Stomach smooth muscle (tissue), 2 donors: ENCODE measurements around the gene ALOX5.

ENCODE experiments used
- H3K27ac ChIP-seq: one replicate; pipeline ENCODE4 v1.7.0; 2013; ENCODE audit warnings: mild to moderate bottlenecking, low read length, inconsistent platforms
- H3K27me3 ChIP-seq, 2 donors: one replicate each; pipeline ENCODE4 v1.7.0; 2013; ENCODE audit warnings: low read length in 2 of 2; ENCODE audit not compliant: insufficient read depth in 2 of 2, control insufficient read depth in 1 of 2
- H3K36me3 ChIP-seq, 2 donors: one replicate each; pipeline ENCODE4 v1.7.0; 2013; ENCODE audit warnings: low read length in 2 of 2; ENCODE audit not compliant: control insufficient read depth in 2 of 2, insufficient read depth in 2 of 2
- H3K4me1 ChIP-seq: one replicate; pipeline ENCODE4 v1.7.0; 2013; ENCODE audit warnings: low read length; ENCODE audit not compliant: control insufficient read depth, insufficient read depth
- H3K4me3 ChIP-seq, 2 donors: one replicate each; pipeline ENCODE4 v1.7.0; 2013; ENCODE audit warnings: low read length in 2 of 2
- H3K9ac ChIP-seq, 2 donors: one replicate each; pipeline ENCODE4 v1.7.0; 2013; ENCODE audit warnings: low read length in 2 of 2, mild to moderate bottlenecking in 1 of 2
- H3K9me3 ChIP-seq, 2 donors: one replicate each; pipeline ENCODE4 v1.7.0; 2013; ENCODE audit warnings: low read length in 2 of 2; ENCODE audit not compliant: control insufficient read depth in 2 of 2
- donor health status: healthy.
- donor health status: Pancreatic carcinoma.

The ALOX5 gene

DNA sequence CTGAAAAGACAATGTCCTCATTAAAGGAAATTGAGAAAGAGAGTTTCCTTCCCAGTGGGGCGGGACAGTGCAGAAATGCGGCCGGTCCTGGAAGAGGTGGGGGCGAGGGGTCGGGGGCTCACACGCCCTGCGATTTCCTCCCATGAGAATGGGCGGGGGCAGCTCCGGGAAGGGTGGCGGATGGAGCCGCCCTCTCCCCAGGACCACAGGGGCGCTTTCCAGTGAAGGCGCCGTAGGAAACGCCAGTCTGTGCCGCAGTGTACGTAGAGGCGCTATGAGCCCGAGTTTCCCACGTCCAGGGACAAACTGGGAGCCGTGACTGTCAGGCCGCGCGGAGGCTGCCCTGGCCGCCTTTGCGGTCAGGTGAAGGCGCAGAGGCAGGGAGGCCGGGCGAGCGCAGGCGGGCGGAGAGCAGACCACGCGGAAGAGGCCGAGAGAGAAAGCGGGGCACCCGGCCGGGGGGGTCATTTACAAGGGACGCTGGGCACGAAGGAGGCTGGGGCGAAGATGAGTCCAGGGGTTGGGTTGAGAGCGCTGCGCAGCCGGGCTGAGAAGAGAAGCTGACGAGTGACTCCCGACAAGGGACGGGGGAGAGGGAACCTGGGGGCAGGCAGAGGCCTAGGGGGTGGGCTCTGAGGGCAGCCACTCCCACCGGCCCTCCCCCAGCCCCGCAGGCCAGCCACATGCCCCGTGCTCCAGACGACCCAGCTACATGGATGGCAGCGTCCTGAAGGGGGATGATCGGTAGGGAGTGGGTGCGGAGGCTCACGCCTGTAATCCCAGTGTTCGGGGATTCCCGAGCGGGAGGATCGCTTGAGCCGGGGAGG, 45.0 kb downstream of the ALOX5 start:
- Histone ChIP-seq H3K27me3 (no peaks in the 10 kb centered on the region), H3K27ac (peak overlapping the region; percentile 67), H3K4me1 (peaks cover 17% of the 10 kb centered on the region), H3K36me3 (no peaks in the 10 kb centered on the region), H3K4me3 (peak overlapping the region; percentile 75 to 80), H3K9me3 (no peaks in the 10 kb centered on the region), H3K9ac (peak overlapping the region; percentile 78 to 79)

DNA sequence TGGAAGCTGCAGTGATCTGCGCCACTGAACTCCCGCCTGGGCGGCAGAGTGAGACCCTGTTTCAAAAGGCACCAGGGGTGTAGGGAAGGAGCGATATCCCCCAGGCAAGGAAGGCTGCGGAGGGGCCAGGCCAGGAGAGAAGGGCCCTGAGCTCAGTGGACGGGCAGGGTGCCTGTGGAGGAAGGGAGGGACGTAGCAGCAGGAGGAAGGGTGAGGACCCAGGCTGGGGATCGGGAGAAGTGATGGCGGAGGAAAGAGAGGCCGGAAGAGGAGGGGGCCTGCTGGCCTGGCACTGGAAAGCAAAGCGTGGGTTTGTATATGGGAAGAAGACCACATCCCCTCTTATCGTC, 45.6 kb downstream of the ALOX5 start:
- Histone ChIP-seq H3K4me3 (peak overlapping the region; percentile 75 to 80), H3K27ac (peak overlapping the region; percentile 67), H3K27me3 (no peaks in the 10 kb centered on the region), H3K9ac (peak overlapping the region; percentile 78 to 79), H3K4me1 (peaks cover 17% of the 10 kb centered on the region), H3K9me3 (no peaks in the 10 kb centered on the region), H3K36me3 (no peaks in the 10 kb centered on the region)

DNA sequence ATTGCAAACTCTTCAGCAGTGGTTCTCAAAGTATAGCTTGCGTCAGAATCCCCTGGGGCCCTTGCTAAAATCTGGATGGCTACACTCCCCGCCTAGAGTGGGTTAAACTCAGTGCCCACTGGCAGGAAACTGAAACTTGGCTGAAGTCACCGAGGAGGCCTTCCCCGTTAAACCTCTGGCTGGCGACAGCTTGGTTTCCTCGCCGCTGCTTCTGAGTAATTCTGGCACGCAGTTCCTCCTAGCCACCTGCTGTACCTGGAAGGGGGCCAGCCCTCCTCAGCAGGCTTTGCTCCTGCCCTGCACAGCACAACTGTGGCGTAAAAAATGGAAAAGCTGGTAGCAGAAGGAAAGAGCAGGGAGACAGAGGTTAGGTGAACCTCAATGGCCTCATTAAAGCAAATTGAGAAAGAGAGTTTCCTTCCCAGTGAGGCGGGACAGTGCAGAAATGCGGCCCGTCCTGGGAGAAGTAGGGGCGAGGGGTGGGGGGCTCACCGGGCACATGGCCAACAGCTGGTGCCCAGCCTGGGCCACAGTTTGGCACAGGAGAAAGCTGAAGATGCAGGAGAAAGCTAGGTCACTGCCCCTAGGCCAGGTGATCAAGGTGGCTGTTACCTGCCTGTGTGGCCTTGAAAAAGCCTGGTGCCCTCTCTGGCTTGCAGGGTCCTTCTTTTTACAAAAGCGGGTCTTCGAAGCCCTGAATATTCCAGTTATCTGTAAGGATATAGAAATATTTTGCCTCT, 46.6 kb downstream of the ALOX5 start:
- Histone ChIP-seq H3K27ac (no peak overlapping the region), H3K9ac (peak overlapping the region; percentile 36 to 78), H3K27me3 (no peaks in the 10 kb centered on the region), H3K4me1 (peaks cover 19% of the 10 kb centered on the region), H3K9me3 (no peaks in the 10 kb centered on the region), H3K36me3 (no peaks in the 10 kb centered on the region), H3K4me3 (peak overlapping the region; percentile 23 to 57)

DNA sequence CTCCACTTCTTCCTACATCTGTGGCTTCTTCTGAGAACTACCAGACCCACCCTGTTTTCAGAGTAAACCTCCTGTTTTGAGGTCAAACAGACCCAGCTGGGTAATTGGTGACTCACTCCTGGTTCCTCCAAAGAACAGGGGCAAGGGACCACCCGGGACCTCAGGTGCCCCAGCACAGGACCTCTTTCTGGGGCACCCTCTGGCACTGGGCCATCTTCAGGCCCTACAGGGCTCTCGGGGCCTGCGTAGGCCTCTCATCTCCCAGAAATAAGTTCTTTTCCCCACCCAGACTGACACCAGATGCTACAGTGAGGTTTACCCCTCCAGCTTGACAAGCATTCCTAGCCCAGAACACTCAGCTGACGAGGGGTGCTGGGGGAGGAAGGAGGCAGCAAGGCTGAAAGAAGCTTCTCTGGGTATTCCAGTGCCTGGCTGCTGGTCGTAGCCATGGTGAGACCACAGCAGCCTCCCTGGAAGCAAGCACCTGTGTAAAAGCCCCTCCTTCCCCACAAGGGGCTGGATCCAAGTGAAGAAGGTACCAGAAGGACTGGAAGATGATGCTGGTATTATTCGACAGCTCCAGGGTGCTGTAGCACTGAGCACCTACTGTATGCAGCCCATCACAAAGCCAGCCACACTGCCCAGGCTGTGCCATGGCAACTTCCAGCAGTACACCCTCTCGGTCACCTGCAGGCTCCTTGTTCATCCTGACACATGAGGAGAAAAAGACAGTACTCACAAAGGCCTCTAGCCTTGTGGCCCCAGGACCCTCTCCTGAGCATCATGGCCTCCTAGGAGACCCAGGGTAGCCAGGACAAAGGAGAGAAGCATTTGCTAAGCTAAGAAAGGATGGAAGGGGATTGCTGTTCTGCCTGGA, 47.4 kb downstream of the ALOX5 start:
- Histone ChIP-seq H3K9ac (no peak overlapping the region), H3K4me3 (no peak overlapping the region), H3K27me3 (peaks cover 0 to under 1% of the 10 kb centered on the region in 2 donors), H3K9me3 (no peaks in the 10 kb centered on the region), H3K36me3 (no peaks in the 10 kb centered on the region), H3K27ac (no peak overlapping the region), H3K4me1 (peaks cover 19% of the 10 kb centered on the region)

DNA sequence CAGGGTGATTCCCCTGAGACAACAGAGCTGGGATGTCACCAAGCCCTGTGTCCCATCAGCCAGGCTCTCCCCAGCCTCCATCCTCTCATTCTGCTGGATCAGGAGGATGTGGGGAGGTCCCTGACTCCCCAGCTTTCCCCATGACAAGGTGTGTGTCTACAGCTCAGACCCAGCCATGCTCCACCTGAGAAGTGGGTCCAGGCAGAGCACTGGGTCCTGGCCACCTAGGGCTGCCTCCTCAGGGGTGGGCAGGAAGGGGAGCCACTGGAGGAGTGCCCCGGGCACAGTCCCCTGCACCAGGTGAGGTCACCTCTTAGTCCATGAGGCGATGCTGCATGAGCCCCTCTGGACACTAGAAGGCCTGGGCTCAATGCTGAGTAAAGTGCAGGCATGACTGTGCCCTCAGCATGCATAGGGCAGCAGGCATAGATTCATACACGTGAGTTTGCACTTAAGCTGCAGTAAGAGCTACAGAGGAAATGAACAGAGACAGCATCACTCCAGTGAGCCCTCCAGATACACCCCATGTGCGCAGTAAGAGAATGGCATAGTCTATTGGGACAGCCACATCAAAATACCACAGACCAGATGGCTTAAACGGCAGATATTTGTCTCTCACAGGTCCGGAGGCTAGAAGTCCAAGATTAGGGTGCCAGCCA, 48.3 kb downstream of the ALOX5 start:
- Histone ChIP-seq H3K9ac (no peak overlapping the region), H3K9me3 (no peaks in the 10 kb centered on the region), H3K27me3 (peaks cover 2 to 8% of the 10 kb centered on the region in 2 donors), H3K27ac (no peak overlapping the region), H3K4me1 (peaks cover 19% of the 10 kb centered on the region), H3K36me3 (no peaks in the 10 kb centered on the region), H3K4me3 (no peak overlapping the region)

DNA sequence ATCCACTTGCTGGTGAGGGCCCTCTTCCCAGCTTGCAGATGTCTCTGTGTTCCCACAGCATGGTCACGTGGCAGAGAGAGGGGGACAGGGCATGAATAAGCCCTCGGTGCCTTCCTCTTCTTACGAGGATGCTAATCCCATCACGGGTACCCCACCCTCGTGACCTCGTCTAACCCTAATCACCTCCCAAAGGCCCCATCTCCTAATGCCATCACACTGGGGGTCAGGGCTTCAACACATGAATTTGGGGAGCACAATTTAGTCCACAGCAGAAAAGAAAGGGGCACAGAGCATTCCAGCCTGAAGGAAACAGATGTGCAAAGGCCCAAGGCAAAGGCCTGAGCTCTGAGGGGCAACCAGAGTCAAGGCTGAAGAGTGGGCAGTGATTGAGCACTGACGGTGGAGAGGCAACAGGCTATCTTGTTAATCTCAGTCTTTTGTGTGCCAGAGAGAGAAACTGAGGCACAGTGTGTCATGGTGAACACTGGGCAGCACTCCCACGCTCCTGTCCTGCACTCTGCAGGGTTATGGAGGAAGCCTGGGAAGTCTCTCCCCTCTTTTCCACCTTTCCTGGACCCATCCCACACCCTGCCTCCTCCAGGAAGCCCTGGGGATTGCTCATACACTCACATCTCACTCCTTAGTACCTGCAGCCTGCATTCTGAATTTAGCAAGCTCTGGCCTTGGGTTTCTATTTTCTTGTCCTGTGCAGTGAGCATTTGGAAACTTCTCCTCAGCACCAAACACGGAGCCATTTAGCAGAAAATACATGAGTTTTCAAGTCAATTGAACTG, 49.0 kb downstream of the ALOX5 start:
- no peak overlapping the region for H3K9ac ChIP-seq
- H3K9me3 ChIP-seq = no peaks in the 10 kb centered on the region
- H3K27me3 ChIP-seq = peaks cover 2 to 12% of the 10 kb centered on the region in 2 donors
- no peaks in the 10 kb centered on the region for H3K36me3 ChIP-seq
- peaks cover 19% of the 10 kb centered on the region for H3K4me1 ChIP-seq
- H3K27ac ChIP-seq = no peak overlapping the region
- no peak overlapping the region for H3K4me3 ChIP-seq

DNA sequence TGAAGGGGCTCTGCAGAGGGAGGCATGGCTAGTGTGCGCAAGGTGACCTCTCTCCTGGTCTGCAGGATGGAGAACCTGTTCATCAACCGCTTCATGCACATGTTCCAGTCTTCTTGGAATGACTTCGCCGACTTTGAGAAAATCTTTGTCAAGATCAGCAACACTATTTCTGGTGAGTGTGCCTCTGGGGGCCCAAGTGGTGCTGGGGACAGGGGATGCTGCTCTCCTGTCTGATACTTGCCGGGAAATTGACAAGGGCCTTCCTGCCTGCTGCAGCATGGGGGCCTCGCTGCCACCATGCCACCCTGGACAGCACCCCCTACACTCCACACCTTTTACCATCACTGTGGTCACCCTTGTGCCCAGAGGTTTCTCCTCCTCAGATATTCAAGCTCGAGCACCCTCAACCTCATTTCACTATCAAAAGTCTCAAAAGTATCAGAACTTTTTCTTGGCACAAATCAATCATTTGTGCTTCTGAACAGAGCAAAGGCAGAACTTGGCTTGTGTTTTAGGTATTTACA, 50.0 kb downstream of the ALOX5 start:
- H3K27ac ChIP-seq = no peak overlapping the region
- peaks cover 19% of the 10 kb centered on the region for H3K4me1 ChIP-seq
- H3K4me3 ChIP-seq = no peak overlapping the region
- no peak overlapping the region for H3K9ac ChIP-seq
- no peaks in the 10 kb centered on the region for H3K36me3 ChIP-seq
- no peaks in the 10 kb centered on the region for H3K9me3 ChIP-seq
- H3K27me3 ChIP-seq = peaks cover 12 to 22% of the 10 kb centered on the region in 2 donors

DNA sequence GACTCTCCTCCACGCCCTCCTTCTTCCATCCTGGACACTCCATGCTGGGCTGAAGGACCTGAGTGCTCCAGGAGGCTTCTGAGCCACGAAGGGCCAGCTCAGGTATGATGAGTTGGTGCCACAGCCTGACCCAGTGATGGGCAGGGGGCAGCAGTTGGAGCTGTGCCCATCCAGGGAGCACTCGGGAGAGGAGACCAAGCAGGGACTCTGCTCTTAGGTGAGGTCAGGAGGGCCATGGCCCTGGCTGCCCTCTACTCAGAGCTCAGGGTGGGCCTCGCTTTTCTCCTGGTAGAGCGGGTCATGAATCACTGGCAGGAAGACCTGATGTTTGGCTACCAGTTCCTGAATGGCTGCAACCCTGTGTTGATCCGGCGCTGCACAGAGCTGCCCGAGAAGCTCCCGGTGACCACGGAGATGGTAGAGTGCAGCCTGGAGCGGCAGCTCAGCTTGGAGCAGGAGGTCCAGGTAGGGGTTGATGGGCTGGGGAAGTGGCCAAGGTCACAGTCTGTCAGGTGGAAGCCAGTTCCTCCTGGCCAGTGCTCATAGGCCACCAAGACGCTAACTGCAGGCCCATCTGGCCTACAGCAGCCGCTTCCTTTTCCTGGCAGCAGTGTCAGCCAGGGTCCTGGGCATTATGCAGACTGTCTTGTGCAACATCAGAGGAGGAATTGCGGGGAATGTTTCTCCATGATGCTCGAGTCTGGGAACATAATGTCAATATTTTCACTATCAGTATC, 50.8 kb downstream of the ALOX5 start:
- H3K36me3 ChIP-seq = no peaks in the 10 kb centered on the region
- no peak overlapping the region for H3K4me3 ChIP-seq
- peaks cover 16 to 25% of the 10 kb centered on the region in 2 donors for H3K27me3 ChIP-seq
- no peak overlapping the region for H3K27ac ChIP-seq
- H3K9me3 ChIP-seq = no peaks in the 10 kb centered on the region
- H3K9ac ChIP-seq = no peak overlapping the region
- peaks cover 12% of the 10 kb centered on the region for H3K4me1 ChIP-seq
